BJ (cell line): Measurements from ENCODE around the gene AQP5. TPM values are rescaled to one million over a fixed set of nuclear protein-coding genes. Genes with fewer than 3 reads are reported as not detected.

Experiments used
- CTCF ChIA-PET: fragments of 350-600 bp; formaldehyde crosslinking; extraction: SDS; loops from one replicate; lab custom pipeline; 2021; ENCODE audit warnings: antibody characterized with exemption, inconsistent platforms; lab: Yijun Ruan, JAX
- POLR2A ChIA-PET: fragments of 300-600 bp; sonication (Branson Sonifier 250); formaldehyde crosslinking; extraction: SDS; loops from one replicate; lab custom pipeline; 2021; ENCODE audit warnings: antibody characterized with exemption; lab: Charles Lee
- DNase-seq: peaks from one replicate; pipeline ENCODE4 v3.0.0-alpha.2; 2011; ENCODE audit warnings: low read depth
- H3K27me3 ChIP-seq: 2 replicates; pipeline ENCODE4 v1.6.0; 2011; ENCODE audit warnings: low read length; ENCODE audit not compliant: control insufficient read depth, insufficient read depth
- H3K36me3 ChIP-seq: 2 replicates; pipeline ENCODE4 v1.5.1; 2011; ENCODE audit warnings: low read length; ENCODE audit not compliant: control insufficient read depth, insufficient read depth
- H3K4me3 ChIP-seq: 2 replicates; pipeline ENCODE4 v1.5.1; 2011; ENCODE audit warnings: low read depth, mild to moderate bottlenecking, control low read depth, low read length
- polyA plus RNA-seq: library from polyadenylated mRNA; depleted of rRNA; stranded (reverse); fragments of >200 nt; gene quantifications from 2 replicates; pipeline ENCODE4 v1.2.3, GENCODE V29; 2011
- TF ChIP-seq, protein P1 (sequence below): IDR thresholded peaks from 2 replicates; pipeline ENCODE4 v1.5.1; 2011; ENCODE audit warnings: low read depth, mild to moderate bottlenecking, control low read depth, inconsistent platforms, low read length, moderate library complexity; ENCODE audit not compliant: insufficient read depth

Gene AQP5
- polyA plus RNA-seq, 1 experiment: not detected

- Histone ChIP-seq H3K27me3 (peaks cover 8% of the 10 kb centered on the region), H3K36me3 (no peaks in the 10 kb centered on the region), H3K4me3 (no peak overlapping the region)
- no peak for DNase-seq
- ChIA-PET POLR2A (interaction anchor here (0.6 kb wide), 1 partner anchor 23 kb away, joined by 4 read pairs; no protein-coding TSS in a partner anchor), CTCF (interaction anchor here (0.6 to 1.8 kb wide), 9 partner anchors 9 to 163 kb away, joined by 3 to 4 read pairs (median 4); partner anchors contain the start of genes AQP5 and COX14)
- TF ChIP-seq, protein P1, sequence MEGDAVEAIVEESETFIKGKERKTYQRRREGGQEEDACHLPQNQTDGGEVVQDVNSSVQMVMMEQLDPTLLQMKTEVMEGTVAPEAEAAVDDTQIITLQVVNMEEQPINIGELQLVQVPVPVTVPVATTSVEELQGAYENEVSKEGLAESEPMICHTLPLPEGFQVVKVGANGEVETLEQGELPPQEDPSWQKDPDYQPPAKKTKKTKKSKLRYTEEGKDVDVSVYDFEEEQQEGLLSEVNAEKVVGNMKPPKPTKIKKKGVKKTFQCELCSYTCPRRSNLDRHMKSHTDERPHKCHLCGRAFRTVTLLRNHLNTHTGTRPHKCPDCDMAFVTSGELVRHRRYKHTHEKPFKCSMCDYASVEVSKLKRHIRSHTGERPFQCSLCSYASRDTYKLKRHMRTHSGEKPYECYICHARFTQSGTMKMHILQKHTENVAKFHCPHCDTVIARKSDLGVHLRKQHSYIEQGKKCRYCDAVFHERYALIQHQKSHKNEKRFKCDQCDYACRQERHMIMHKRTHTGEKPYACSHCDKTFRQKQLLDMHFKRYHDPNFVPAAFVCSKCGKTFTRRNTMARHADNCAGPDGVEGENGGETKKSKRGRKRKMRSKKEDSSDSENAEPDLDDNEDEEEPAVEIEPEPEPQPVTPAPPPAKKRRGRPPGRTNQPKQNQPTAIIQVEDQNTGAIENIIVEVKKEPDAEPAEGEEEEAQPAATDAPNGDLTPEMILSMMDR: no peak
Measured at GRCh38 chr12:49948866-49949845, 12.5 kb upstream of the AQP5 start.

DNA sequence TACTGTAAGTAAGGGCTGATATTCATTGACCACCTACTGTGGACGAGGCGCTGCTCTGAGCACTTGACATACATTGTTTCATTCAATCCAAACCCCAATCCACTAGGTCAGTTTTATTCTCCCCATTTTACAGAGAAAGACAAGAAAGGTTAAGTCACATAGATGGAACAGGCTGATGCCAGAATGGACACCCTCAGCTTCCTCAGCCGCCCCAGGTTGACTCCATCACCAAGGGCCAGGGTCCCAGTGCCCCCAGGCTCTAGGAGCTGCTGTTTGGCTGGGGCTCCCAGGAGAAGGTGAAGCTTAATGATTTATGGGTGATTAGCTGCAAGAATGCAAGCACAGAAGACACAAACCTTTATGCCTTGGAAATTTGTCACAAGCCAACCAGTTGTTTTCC is 11.8 kb upstream of the AQP5 start:
- ChIA-PET POLR2A (no interaction called here), CTCF (interaction anchor here (1.1 to 2.0 kb wide), 7 partner anchors 10 to 172 kb away, joined by 3 to 5 read pairs (median 4); partner anchors contain the start of gene AQP5)
- Histone ChIP-seq H3K4me3 (no peak overlapping the region), H3K27me3 (peaks cover 13% of the 10 kb centered on the region), H3K36me3 (no peaks in the 10 kb centered on the region)
- TF ChIP-seq, protein P1: no peak
- no peak for DNase-seq

GRCh38 chr12:49950273-49951251 is 11.1 kb upstream of the AQP5 start, which contains the start of gene AQP2:
Gene AQP2, plus strand, starts transcription at chr12:49950737. Its CDS starts 94 bp downstream, at chr12:49950831.
- POLR2A ChIA-PET: no interaction called here
- DNase-seq: no peak
- H3K4me3 ChIP-seq: no peak within 1 kb of the TSS
- CTCF ChIA-PET: interaction anchor here (1.1 to 2.0 kb wide), 6 partner anchors 9 to 173 kb away, joined by 3 to 5 read pairs (median 4); partner anchors contain the start of gene AQP5
- H3K36me3 ChIP-seq: no peaks in the 10 kb centered on the region
- peaks cover 16% of the 10 kb centered on the region for H3K27me3 ChIP-seq
- TF ChIP-seq, protein P1: no peak

DNA sequence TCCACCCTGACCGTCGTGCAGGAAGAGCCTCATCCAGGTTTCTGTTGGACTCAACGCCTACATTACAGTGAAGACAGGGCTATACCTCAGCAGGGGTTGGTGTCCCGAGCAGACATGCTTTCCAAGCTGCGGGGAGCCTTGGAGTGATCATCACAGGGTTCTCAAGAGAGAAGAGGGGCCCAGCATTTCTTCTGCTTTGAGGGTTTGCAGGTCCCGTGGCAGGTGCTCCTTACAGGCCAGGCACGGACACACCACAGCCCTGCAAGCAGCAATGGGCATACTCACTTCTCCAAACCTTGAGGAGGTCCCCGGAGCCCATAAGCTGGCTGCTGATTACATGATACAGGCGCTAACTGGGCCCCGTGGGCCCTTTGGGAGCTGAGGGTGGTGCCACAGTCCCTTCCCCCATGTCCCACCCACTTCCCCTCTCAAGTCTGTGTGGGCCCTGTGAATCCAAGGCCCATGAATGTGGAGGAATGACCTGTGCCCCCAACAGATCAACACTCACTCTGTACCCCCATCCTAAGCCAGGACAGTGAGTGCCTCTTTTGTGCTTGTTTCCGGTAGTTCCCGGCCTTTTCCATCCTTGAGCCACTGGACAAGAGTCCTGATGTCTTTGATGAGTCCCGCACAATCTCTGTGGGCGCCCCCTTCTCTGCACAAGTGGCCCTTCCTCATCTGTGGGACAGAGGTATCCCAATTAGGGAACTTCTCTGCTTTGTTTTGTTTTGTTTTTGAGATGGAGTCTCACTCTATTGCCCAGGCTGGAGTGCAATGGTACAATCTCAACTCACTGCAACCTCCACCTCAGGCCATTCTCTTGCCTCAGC is 10.0 kb upstream of the AQP5 start:
- H3K27me3 ChIP-seq: peaks cover 26% of the 10 kb centered on the region
- TF ChIP-seq, protein P1: no peak
- ChIA-PET POLR2A (no interaction called here), CTCF (interaction anchor here (2.0 kb wide), 1 partner anchor 174 kb away, joined by 5 read pairs; no protein-coding TSS in a partner anchor)
- no peaks in the 10 kb centered on the region for H3K36me3 ChIP-seq
- no peak overlapping the region for H3K4me3 ChIP-seq
- no peak for DNase-seq
